SU-DHL-6 (cell line): ENCODE measurements around the gene KCNA1.

Experiments used
- H2AFZ ChIP-seq: fragments of 200-600 bp; sonication (generic); 2 replicates; pipeline ENCODE4 v1.6.1; 2014; ENCODE audit warnings: low read depth, mild to moderate bottlenecking, moderate library complexity, mixed read lengths, antibody characterized with exemption, low read length; ENCODE audit not compliant: severe bottlenecking
- H3F3A ChIP-seq: fragments of 200-600 bp; shearing (Covaris generic); 2 replicates; pipeline ENCODE4 v1.6.0; 2016; ENCODE audit warnings: antibody characterized with exemption, mild to moderate bottlenecking; ENCODE audit not compliant: insufficient read depth
- H3K27ac ChIP-seq: fragments of 200-600 bp; sonication (generic); 2 replicates; pipeline ENCODE4 v1.5.1; 2016; ENCODE audit warnings: low read depth, mild to moderate bottlenecking, low read length, moderate library complexity, mixed read lengths
- H3K27me3 ChIP-seq: fragments of 200-600 bp; sonication (generic), shearing (Covaris generic); 2 replicates; pipeline ENCODE4 v1.6.0; 2014; ENCODE audit warnings: mild to moderate bottlenecking, low read length
- H3K36me3 ChIP-seq: fragments of 200-600 bp; sonication (generic); 2 replicates; pipeline ENCODE4 v1.6.1; 2014; ENCODE audit warnings: mild to moderate bottlenecking, low read length, mixed read lengths
- H3K4me2 ChIP-seq: fragments of 300-600, 200-600 bp; shearing (Covaris generic), sonication (generic); 2 replicates; pipeline ENCODE4 v1.6.0; 2014; ENCODE audit warnings: low read length, low read depth, mild to moderate bottlenecking; ENCODE audit not compliant: poor library complexity, severe bottlenecking
- H3K4me3 ChIP-seq: fragments of 200-600 bp; sonication (generic); 2 replicates; pipeline ENCODE4 v1.5.1; 2014; ENCODE audit warnings: antibody characterized with exemption, low read length, mild to moderate bottlenecking, mixed read lengths; ENCODE audit not compliant: insufficient read depth, poor library complexity, severe bottlenecking
- H3K79me2 ChIP-seq: fragments of 200-600 bp; sonication (generic); 2 replicates; pipeline ENCODE4 v1.6.1; 2014; ENCODE audit warnings: mild to moderate bottlenecking, low read length, moderate library complexity; ENCODE audit not compliant: insufficient read depth
- H3K9ac ChIP-seq: fragments of 200-600 bp; sonication (generic); 2 replicates; pipeline ENCODE4 v1.7.0; 2014; ENCODE audit warnings: mild to moderate bottlenecking, low read length
- H3K9me2 ChIP-seq: fragments of 200-600 bp; sonication (generic); replicated peaks from 2 replicates; pipeline ENCODE4 v1.6.1; 2014; ENCODE audit warnings: low read length; ENCODE audit not compliant: insufficient read depth
- H3K9me3 ChIP-seq: fragments of 200-600 bp; sonication (generic); 2 replicates; pipeline ENCODE4 v1.6.1; 2014; ENCODE audit warnings: low read length, mixed read lengths; ENCODE audit not compliant: insufficient read depth
- H4K20me1 ChIP-seq: fragments of 200-600 bp; sonication (generic); 2 replicates; pipeline ENCODE4 v1.6.1; 2014; ENCODE audit warnings: low read depth, mild to moderate bottlenecking, antibody characterized with exemption, low read length, moderate library complexity, mixed read lengths
- CTCF ChIP-seq: fragments of 200-600 bp; sonication (generic); IDR thresholded peaks from one replicate; pipeline ENCODE4 v1.5.1; 2017; ENCODE audit warnings: antibody characterized with exemption, mild to moderate bottlenecking, low read length, moderate library complexity; ENCODE audit not compliant: insufficient read depth, poor library complexity, severe bottlenecking
- EZH2phosphoT487 ChIP-seq: fragments of 200-600 bp; sonication (generic), shearing (Covaris generic); conservative IDR thresholded peaks from 2 replicates; pipeline ENCODE4 v1.6.1; 2018; ENCODE audit warnings: mild to moderate bottlenecking, antibody characterized with exemption, low read length, moderate library complexity, mixed read lengths

KCNA1 gene

GRCh38 chr12:4905316-4905715 is 4.4 kb upstream of the KCNA1 start:
- TF ChIP-seq EZH2phosphoT487: no peak
- no peak for TF ChIP-seq CTCF
- no peak overlapping the region for H3K4me3 ChIP-seq
- H3K9me2 ChIP-seq: no peaks in the 10 kb centered on the region
- H3K9me3 ChIP-seq: no peaks in the 10 kb centered on the region
- no peak overlapping the region for H3K9ac ChIP-seq
- no peaks in the 10 kb centered on the region for H3K27me3 ChIP-seq
- H3K27ac ChIP-seq: no peak overlapping the region
- no peaks in the 10 kb centered on the region for H3F3A ChIP-seq
- H4K20me1 ChIP-seq: no peaks in the 10 kb centered on the region; the same call in 1 of the 2 replicates
- H3K36me3 ChIP-seq: no peaks in the 10 kb centered on the region
- H2AFZ ChIP-seq: no peak overlapping the region
- no peak overlapping the region for H3K4me2 ChIP-seq
- H3K79me2 ChIP-seq: no peaks in the 10 kb centered on the region

- no peaks in the 10 kb centered on the region for H3K36me3 ChIP-seq
- H3K27me3 ChIP-seq: no peaks in the 10 kb centered on the region
- no peaks in the 10 kb centered on the region for H3K79me2 ChIP-seq
- H3K27ac ChIP-seq: no peak overlapping the region
- no peak overlapping the region for H3K4me3 ChIP-seq
- H3K4me2 ChIP-seq: no peak overlapping the region
- no peaks in the 10 kb centered on the region for H3F3A ChIP-seq
- H4K20me1 ChIP-seq: no peaks in the 10 kb centered on the region
- no peak overlapping the region for H3K9ac ChIP-seq
- TF ChIP-seq EZH2phosphoT487 (no peak), CTCF (no peak)
- H3K9me3 ChIP-seq: no peaks in the 10 kb centered on the region
- no peaks in the 10 kb centered on the region for H3K9me2 ChIP-seq
- H2AFZ ChIP-seq: no peak overlapping the region
Observed at GRCh38 chr12:4908684-4909409, 858 bp upstream of the KCNA1 start.

GRCh38 chr12:4909410-4909733 is 333 bp upstream of the KCNA1 start:
- Histone ChIP-seq H3K27me3 (no peaks in the 10 kb centered on the region), H3K9me3 (no peaks in the 10 kb centered on the region), H4K20me1 (no peaks in the 10 kb centered on the region), H3K9ac (no peak overlapping the region), H3K4me2 (no peak overlapping the region), H3F3A (no peaks in the 10 kb centered on the region), H3K36me3 (no peaks in the 10 kb centered on the region), H2AFZ (no peak overlapping the region), H3K9me2 (no peaks in the 10 kb centered on the region), H3K27ac (no peak overlapping the region), H3K79me2 (no peaks in the 10 kb centered on the region), H3K4me3 (no peak overlapping the region)
- TF ChIP-seq EZH2phosphoT487 (no peak), CTCF (no peak)
